GM12878 (cell line): Measurements from ENCODE around the gene UVRAG. TPM values are rescaled to one million over a fixed set of nuclear protein-coding genes. Genes with fewer than 3 reads are reported as not detected.

Experiments used
- TBL1XR1 ChIP-seq: IDR thresholded peaks from 2 replicates; pipeline ENCODE4 v1.6.1; 2012; ENCODE audit warnings: low read depth, low read length, improper control_type of control experiment
- polyA plus RNA-seq, 11 experiments: library from polyadenylated mRNA; depleted of rRNA in 4 of 11; unstranded in 6 of 11; stranded (reverse) in 5 of 11; fragments of >200 nt; fragmentation: Nextera tagmentation in 4 of 11; fragmentation: Illumina TruSeq in 1 of 11; extraction: Ambion mirVana in 4 of 11; extraction: Trizol in 1 of 11; gene quantifications; 1 replicate in 1 of 11; 2 replicates in 10 of 11; pipeline versions ENCODE4 v1.2.1 to v1.2.3, GENCODE V29; 2011 to 2016; ENCODE audit warnings: inconsistent platforms in 2 of 11, missing spikeins in 2 of 11, low read depth in 1 of 11
- total RNA-seq, 4 experiments: library from RNA; depleted of rRNA in 3 of 4; stranded (reverse); fragments of >200 nt in 3 of 4; fragmentation: Illumina TruSeq in 1 of 4; extraction: Trizol in 1 of 4; gene quantifications; 2 replicates each; pipeline versions ENCODE4 v1.2.1 to v1.2.3, GENCODE V29; 2013 to 2021
- TF ChIP-seq, protein P1 (sequence below): IDR thresholded peaks from 2 replicates; pipeline ENCODE4 v1.6.1; 2012; ENCODE audit warnings: improper control_type of control experiment, low read depth, low read length; ENCODE audit not compliant: insufficient replicate concordance
- TF ChIP-seq, protein P2 (sequence below): fragments of 450-650 bp; IDR thresholded peaks from 2 replicates; pipeline ENCODE4 v1.6.1; 2017; ENCODE audit warnings: mild to moderate bottlenecking, moderate library complexity

Gene UVRAG
- total and polyA plus RNA-seq, 10 of the 15 experiments (the other 5 are each of a cell fraction or from before 2014, with no cell fraction given): 7.0 to 43.4 (median 37.0) TPM

DNA sequence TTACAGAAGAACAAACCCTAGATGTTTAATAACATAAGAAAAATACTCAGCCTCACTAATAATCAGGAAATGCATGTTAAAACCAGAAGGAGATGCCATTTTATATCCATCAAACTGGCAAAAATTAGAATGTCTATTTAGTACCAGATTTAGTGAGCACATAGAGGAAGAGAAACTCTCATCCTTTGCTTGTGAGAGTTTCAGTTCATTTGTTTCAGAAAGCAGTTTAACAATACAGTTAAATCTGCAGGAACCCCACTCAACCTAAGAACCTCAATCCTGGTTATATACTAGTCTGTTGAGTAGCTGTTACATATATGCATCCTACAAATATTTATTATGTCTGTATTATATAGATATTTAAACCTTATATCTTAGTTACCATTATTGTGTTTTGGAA is 218.7 kb downstream of the UVRAG start (continued):
- TF ChIP-seq, protein P1, sequence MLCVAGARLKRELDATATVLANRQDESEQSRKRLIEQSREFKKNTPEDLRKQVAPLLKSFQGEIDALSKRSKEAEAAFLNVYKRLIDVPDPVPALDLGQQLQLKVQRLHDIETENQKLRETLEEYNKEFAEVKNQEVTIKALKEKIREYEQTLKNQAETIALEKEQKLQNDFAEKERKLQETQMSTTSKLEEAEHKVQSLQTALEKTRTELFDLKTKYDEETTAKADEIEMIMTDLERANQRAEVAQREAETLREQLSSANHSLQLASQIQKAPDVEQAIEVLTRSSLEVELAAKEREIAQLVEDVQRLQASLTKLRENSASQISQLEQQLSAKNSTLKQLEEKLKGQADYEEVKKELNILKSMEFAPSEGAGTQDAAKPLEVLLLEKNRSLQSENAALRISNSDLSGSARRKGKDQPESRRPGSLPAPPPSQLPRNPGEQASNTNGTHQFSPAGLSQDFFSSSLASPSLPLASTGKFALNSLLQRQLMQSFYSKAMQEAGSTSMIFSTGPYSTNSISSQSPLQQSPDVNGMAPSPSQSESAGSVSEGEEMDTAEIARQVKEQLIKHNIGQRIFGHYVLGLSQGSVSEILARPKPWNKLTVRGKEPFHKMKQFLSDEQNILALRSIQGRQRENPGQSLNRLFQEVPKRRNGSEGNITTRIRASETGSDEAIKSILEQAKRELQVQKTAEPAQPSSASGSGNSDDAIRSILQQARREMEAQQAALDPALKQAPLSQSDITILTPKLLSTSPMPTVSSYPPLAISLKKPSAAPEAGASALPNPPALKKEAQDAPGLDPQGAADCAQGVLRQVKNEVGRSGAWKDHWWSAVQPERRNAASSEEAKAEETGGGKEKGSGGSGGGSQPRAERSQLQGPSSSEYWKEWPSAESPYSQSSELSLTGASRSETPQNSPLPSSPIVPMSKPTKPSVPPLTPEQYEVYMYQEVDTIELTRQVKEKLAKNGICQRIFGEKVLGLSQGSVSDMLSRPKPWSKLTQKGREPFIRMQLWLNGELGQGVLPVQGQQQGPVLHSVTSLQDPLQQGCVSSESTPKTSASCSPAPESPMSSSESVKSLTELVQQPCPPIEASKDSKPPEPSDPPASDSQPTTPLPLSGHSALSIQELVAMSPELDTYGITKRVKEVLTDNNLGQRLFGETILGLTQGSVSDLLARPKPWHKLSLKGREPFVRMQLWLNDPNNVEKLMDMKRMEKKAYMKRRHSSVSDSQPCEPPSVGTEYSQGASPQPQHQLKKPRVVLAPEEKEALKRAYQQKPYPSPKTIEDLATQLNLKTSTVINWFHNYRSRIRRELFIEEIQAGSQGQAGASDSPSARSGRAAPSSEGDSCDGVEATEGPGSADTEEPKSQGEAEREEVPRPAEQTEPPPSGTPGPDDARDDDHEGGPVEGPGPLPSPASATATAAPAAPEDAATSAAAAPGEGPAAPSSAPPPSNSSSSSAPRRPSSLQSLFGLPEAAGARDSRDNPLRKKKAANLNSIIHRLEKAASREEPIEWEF: no peak
- no peak for TF ChIP-seq TBL1XR1
- TF ChIP-seq, protein P2, sequence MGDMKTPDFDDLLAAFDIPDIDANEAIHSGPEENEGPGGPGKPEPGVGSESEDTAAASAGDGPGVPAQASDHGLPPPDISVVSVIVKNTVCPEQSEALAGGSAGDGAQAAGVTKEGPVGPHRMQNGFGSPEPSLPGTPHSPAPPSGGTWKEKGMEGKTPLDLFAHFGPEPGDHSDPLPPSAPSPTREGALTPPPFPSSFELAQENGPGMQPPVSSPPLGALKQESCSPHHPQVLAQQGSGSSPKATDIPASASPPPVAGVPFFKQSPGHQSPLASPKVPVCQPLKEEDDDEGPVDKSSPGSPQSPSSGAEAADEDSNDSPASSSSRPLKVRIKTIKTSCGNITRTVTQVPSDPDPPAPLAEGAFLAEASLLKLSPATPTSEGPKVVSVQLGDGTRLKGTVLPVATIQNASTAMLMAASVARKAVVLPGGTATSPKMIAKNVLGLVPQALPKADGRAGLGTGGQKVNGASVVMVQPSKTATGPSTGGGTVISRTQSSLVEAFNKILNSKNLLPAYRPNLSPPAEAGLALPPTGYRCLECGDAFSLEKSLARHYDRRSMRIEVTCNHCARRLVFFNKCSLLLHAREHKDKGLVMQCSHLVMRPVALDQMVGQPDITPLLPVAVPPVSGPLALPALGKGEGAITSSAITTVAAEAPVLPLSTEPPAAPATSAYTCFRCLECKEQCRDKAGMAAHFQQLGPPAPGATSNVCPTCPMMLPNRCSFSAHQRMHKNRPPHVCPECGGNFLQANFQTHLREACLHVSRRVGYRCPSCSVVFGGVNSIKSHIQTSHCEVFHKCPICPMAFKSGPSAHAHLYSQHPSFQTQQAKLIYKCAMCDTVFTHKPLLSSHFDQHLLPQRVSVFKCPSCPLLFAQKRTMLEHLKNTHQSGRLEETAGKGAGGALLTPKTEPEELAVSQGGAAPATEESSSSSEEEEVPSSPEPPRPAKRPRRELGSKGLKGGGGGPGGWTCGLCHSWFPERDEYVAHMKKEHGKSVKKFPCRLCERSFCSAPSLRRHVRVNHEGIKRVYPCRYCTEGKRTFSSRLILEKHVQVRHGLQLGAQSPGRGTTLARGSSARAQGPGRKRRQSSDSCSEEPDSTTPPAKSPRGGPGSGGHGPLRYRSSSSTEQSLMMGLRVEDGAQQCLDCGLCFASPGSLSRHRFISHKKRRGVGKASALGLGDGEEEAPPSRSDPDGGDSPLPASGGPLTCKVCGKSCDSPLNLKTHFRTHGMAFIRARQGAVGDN: no peak
- TF ChIP-seq, all 136 proteins: peak for 6
